ENCODE measurements around the gene ALDH1A2. TPM values are rescaled to one million over a fixed set of nuclear protein-coding genes. Genes with fewer than 3 reads are reported as not detected.

ALDH1A2 gene
- total RNA-seq, 2 donors from 2014 or later = 4.3 to 37.5 TPM

- Histone ChIP-seq H3K4me3 (no peak overlapping the region), H3K9me3 (no peaks in the 10 kb centered on the region), H3K4me1 (ENCODE audit: control insufficient read depth in 1 of 2, low read depth in 2 of 2) (no peaks in the 10 kb centered on the region), H3K27ac (no peak overlapping the region), H3K27me3 (replicated peaks; ENCODE audit: insufficient read depth) (no peaks in the 10 kb centered on the region), H3K36me3 (no peaks in the 10 kb centered on the region)
- no peak for TF ChIP-seq CTCF (IDR thresholded peaks at IDR 0.05)
- no peak for DNase-seq (ENCODE audit: low spot score)
- ATAC-seq (ENCODE audit: insufficient number of reproducible peaks, low FRiP score, low read depth) = no peak
Measured at GRCh38 chr15:57950381-57950946, 115.0 kb downstream of the ALDH1A2 start.

GRCh38 chr15:57949374-57949943 is 116.1 kb downstream of the ALDH1A2 start:
- Histone ChIP-seq H3K36me3 (no peaks in the 10 kb centered on the region), H3K27ac (no peak overlapping the region), H3K4me3 (no peak overlapping the region), H3K9me3 (no peaks in the 10 kb centered on the region), H3K4me1 (ENCODE audit: control insufficient read depth in 1 of 2, low read depth in 2 of 2) (no peaks in the 10 kb centered on the region), H3K27me3 (replicated peaks; ENCODE audit: insufficient read depth) (no peaks in the 10 kb centered on the region)
- ATAC-seq (ENCODE audit: insufficient number of reproducible peaks, low FRiP score, low read depth) (no peak), DNase-seq (ENCODE audit: low spot score) (no peak)
- TF ChIP-seq CTCF (IDR thresholded peaks at IDR 0.05) = no peak

GRCh38 chr15:57948351-57949289 is 116.9 kb downstream of the ALDH1A2 start:
- H3K27ac ChIP-seq = no peak overlapping the region

GRCh38 chr15:57947781-57948180 is 117.7 kb downstream of the ALDH1A2 start:
- H3K27me3 ChIP-seq (replicated peaks; ENCODE audit: insufficient read depth) = no peaks in the 10 kb centered on the region
- no peaks in the 10 kb centered on the region for H3K4me1 ChIP-seq (ENCODE audit: control insufficient read depth in 1 of 2, low read depth in 2 of 2)
- no peaks in the 10 kb centered on the region for H3K36me3 ChIP-seq
- DNase-seq (ENCODE audit: low spot score) (no peak), ATAC-seq (ENCODE audit: insufficient number of reproducible peaks, low FRiP score, low read depth) (no peak)
- no peak overlapping the region for H3K4me3 ChIP-seq
- H3K27ac ChIP-seq = no peak overlapping the region
- no peak for TF ChIP-seq CTCF (IDR thresholded peaks at IDR 0.05)
- no peaks in the 10 kb centered on the region for H3K9me3 ChIP-seq

More at GRCh38 chr15:57948351-57949289, 116.9 kb downstream of the ALDH1A2 start:
- no peak for ATAC-seq (ENCODE audit: insufficient number of reproducible peaks, low FRiP score, low read depth)
- no peak for DNase-seq (ENCODE audit: low spot score)
- H3K4me1 ChIP-seq (ENCODE audit: control insufficient read depth in 1 of 2, low read depth in 2 of 2) = no peaks in the 10 kb centered on the region
- H3K36me3 ChIP-seq = no peaks in the 10 kb centered on the region
- TF ChIP-seq CTCF (IDR thresholded peaks at IDR 0.05) = no peak
- H3K9me3 ChIP-seq = no peaks in the 10 kb centered on the region
- H3K27me3 ChIP-seq (replicated peaks; ENCODE audit: insufficient read depth) = no peaks in the 10 kb centered on the region
- H3K4me3 ChIP-seq = no peak overlapping the region

- ATAC-seq (ENCODE audit: insufficient number of reproducible peaks, low FRiP score, low read depth) = no peak
- H3K4me3 ChIP-seq = no peak overlapping the region
- no peaks in the 10 kb centered on the region for H3K9me3 ChIP-seq
- no peak overlapping the region for H3K27ac ChIP-seq
- no peaks in the 10 kb centered on the region for H3K4me1 ChIP-seq (ENCODE audit: control insufficient read depth in 1 of 2, low read depth in 2 of 2)
- no peaks in the 10 kb centered on the region for H3K36me3 ChIP-seq
- H3K27me3 ChIP-seq (replicated peaks; ENCODE audit: insufficient read depth) = no peaks in the 10 kb centered on the region
- DNase-seq (ENCODE audit: low spot score) = no peak
- no peak for TF ChIP-seq CTCF (IDR thresholded peaks at IDR 0.05)
Measured at GRCh38 chr15:57947282-57947681, 118.2 kb downstream of the ALDH1A2 start.

Data from thoracic aorta (tissue), 2 donors.